ENCODE measurements around the gene CBFB.
"Not testable (repeated sequence)": the region's sequence is repeated elsewhere in the genome, so short reads cannot be mapped to it uniquely, and the experiment has no call there.

The CBFB gene

GRCh38 chr16:67028696-67029253, at the start of gene CBFB:
TSS of gene CBFB (plus strand) at chr16:67029149. CDS start at chr16:67029408, 259 bp downstream.
- Histone ChIP-seq H3K4me3 (ENCODE audit: low read length) (peak within 1 kb of the TSS; percentile 95), H3K9me3 (ENCODE audit: control insufficient read depth, low read length) (no peaks in the 10 kb centered on the region), H3K4me1 (ENCODE audit: control insufficient read depth, insufficient read depth, low read length) (peaks cover 24% of the 10 kb centered on the region), H3K36me3 (ENCODE audit: control insufficient read depth, insufficient read depth, low read length, severe bottlenecking) (no peaks in the 10 kb centered on the region), H3K9ac (ENCODE audit: low read length) (peak within 1 kb of the TSS; percentile 94), H3K27me3 (replicated peaks; ENCODE audit: control insufficient read depth, insufficient read depth, low read length) (no peaks in the 10 kb centered on the region)
- peak; percentile 97 for DNase-seq (ENCODE audit: low read depth)

GRCh38 chr16:66983033-66983432, 45.9 kb upstream of the CBFB start:
- Histone ChIP-seq H3K27me3 (replicated peaks; ENCODE audit: control insufficient read depth, insufficient read depth, low read length) (no peaks in the 10 kb centered on the region), H3K4me1 (ENCODE audit: control insufficient read depth, insufficient read depth, low read length) (peaks cover 7% of the 10 kb centered on the region), H3K9ac (ENCODE audit: low read length) (no peak overlapping the region), H3K36me3 (ENCODE audit: control insufficient read depth, insufficient read depth, low read length, severe bottlenecking) (no peaks in the 10 kb centered on the region), H3K9me3 (ENCODE audit: control insufficient read depth, low read length) (no peaks in the 10 kb centered on the region), H3K4me3 (ENCODE audit: low read length) (no peak overlapping the region)
- no peak for DNase-seq (ENCODE audit: low read depth)

- no peaks in the 10 kb centered on the region for H3K36me3 ChIP-seq (ENCODE audit: control insufficient read depth, insufficient read depth, low read length, severe bottlenecking)
- DNase-seq (ENCODE audit: low read depth): no peak
- H3K9me3 ChIP-seq (ENCODE audit: control insufficient read depth, low read length): no peaks in the 10 kb centered on the region
- no peak overlapping the region for H3K9ac ChIP-seq (ENCODE audit: low read length)
- no peaks in the 10 kb centered on the region for H3K27me3 ChIP-seq (replicated peaks; ENCODE audit: control insufficient read depth, insufficient read depth, low read length)
- H3K4me1 ChIP-seq (ENCODE audit: control insufficient read depth, insufficient read depth, low read length): peaks cover 9% of the 10 kb centered on the region
- H3K4me3 ChIP-seq (ENCODE audit: low read length): no peak overlapping the region
These were observed 44.0 kb upstream of the CBFB start for GRCh38 chr16:66984892-66985311.

GRCh38 chr16:66986559-66986958, 42.4 kb upstream of the CBFB start:
- no peaks in the 10 kb centered on the region for H3K9me3 ChIP-seq (ENCODE audit: control insufficient read depth, low read length)
- H3K9ac ChIP-seq (ENCODE audit: low read length): no peak overlapping the region
- H3K36me3 ChIP-seq (ENCODE audit: control insufficient read depth, insufficient read depth, low read length, severe bottlenecking): no peaks in the 10 kb centered on the region
- no peaks in the 10 kb centered on the region for H3K27me3 ChIP-seq (replicated peaks; ENCODE audit: control insufficient read depth, insufficient read depth, low read length)
- no peak for DNase-seq (ENCODE audit: low read depth)
- H3K4me1 ChIP-seq (ENCODE audit: control insufficient read depth, insufficient read depth, low read length): peaks cover 9% of the 10 kb centered on the region
- H3K4me3 ChIP-seq (ENCODE audit: low read length): no peak overlapping the region

GRCh38 chr16:66988197-66988788, 40.7 kb upstream of the CBFB start, which contains the start of gene CES4A:
TSS of gene CES4A (plus strand) at chr16:66988589. CDS start at chr16:66988773, 184 bp downstream.
- H3K4me1 ChIP-seq (ENCODE audit: control insufficient read depth, insufficient read depth, low read length): peaks cover 9% of the 10 kb centered on the region

GRCh38 chr16:66991545-66992077, 37.3 kb upstream of the CBFB start:
- H3K4me1 ChIP-seq (ENCODE audit: control insufficient read depth, insufficient read depth, low read length): peaks cover 14% of the 10 kb centered on the region
- H3K4me3 ChIP-seq (ENCODE audit: low read length): no peak overlapping the region
- no peaks in the 10 kb centered on the region for H3K9me3 ChIP-seq (ENCODE audit: control insufficient read depth, low read length)
- no peak overlapping the region for H3K9ac ChIP-seq (ENCODE audit: low read length)
- H3K36me3 ChIP-seq (ENCODE audit: control insufficient read depth, insufficient read depth, low read length, severe bottlenecking): no peaks in the 10 kb centered on the region
- DNase-seq (ENCODE audit: low read depth): no peak
- peaks cover 6% of the 10 kb centered on the region for H3K27me3 ChIP-seq (replicated peaks; ENCODE audit: control insufficient read depth, insufficient read depth, low read length)

More at GRCh38 chr16:66988197-66988788, 40.7 kb upstream of the CBFB start, which contains the start of gene CES4A:
- Histone ChIP-seq H3K9ac (ENCODE audit: low read length) (no peak within 1 kb of the TSS), H3K27me3 (replicated peaks; ENCODE audit: control insufficient read depth, insufficient read depth, low read length) (peaks cover 6% of the 10 kb centered on the region), H3K36me3 (ENCODE audit: control insufficient read depth, insufficient read depth, low read length, severe bottlenecking) (no peaks in the 10 kb centered on the region), H3K9me3 (ENCODE audit: control insufficient read depth, low read length) (no peaks in the 10 kb centered on the region), H3K4me3 (ENCODE audit: low read length) (no peak within 1 kb of the TSS)
- DNase-seq (ENCODE audit: low read depth): peak; percentile 62

GRCh38 chr16:66993558-66993957, 35.4 kb upstream of the CBFB start:
- not testable (repeated sequence) for H3K27me3 ChIP-seq (replicated peaks; ENCODE audit: control insufficient read depth, insufficient read depth, low read length); DNase-seq (ENCODE audit: low read depth); H3K9me3 ChIP-seq (ENCODE audit: control insufficient read depth, low read length); H3K36me3 ChIP-seq (ENCODE audit: control insufficient read depth, insufficient read depth, low read length, severe bottlenecking); H3K4me3 ChIP-seq (ENCODE audit: low read length); H3K9ac ChIP-seq (ENCODE audit: low read length)
- H3K4me1 ChIP-seq (ENCODE audit: control insufficient read depth, insufficient read depth, low read length): peaks cover 22% of the 10 kb centered on the region

GRCh38 chr16:66996324-66996982, 32.5 kb upstream of the CBFB start:
- Histone ChIP-seq H3K4me3 (ENCODE audit: low read length) (no peak overlapping the region), H3K9me3 (ENCODE audit: control insufficient read depth, low read length) (no peaks in the 10 kb centered on the region), H3K4me1 (ENCODE audit: control insufficient read depth, insufficient read depth, low read length) (peaks cover 20% of the 10 kb centered on the region), H3K27me3 (replicated peaks; ENCODE audit: control insufficient read depth, insufficient read depth, low read length) (peaks cover 10% of the 10 kb centered on the region), H3K36me3 (ENCODE audit: control insufficient read depth, insufficient read depth, low read length, severe bottlenecking) (no peaks in the 10 kb centered on the region), H3K9ac (ENCODE audit: low read length) (no peak overlapping the region)
- DNase-seq (ENCODE audit: low read depth): peak; percentile 96

- H3K4me1 ChIP-seq (ENCODE audit: control insufficient read depth, insufficient read depth, low read length): peaks cover 20% of the 10 kb centered on the region
- H3K4me3 ChIP-seq (ENCODE audit: low read length): no peak overlapping the region
- no peaks in the 10 kb centered on the region for H3K36me3 ChIP-seq (ENCODE audit: control insufficient read depth, insufficient read depth, low read length, severe bottlenecking)
- H3K9ac ChIP-seq (ENCODE audit: low read length): no peak overlapping the region
- no peaks in the 10 kb centered on the region for H3K9me3 ChIP-seq (ENCODE audit: control insufficient read depth, low read length)
- DNase-seq (ENCODE audit: low read depth): no peak
- peaks cover 13% of the 10 kb centered on the region for H3K27me3 ChIP-seq (replicated peaks; ENCODE audit: control insufficient read depth, insufficient read depth, low read length)
These were observed 32.0 kb upstream of the CBFB start for GRCh38 chr16:66996983-66997358.

- peak; percentile 68 for DNase-seq (ENCODE audit: low read depth)
- Histone ChIP-seq H3K27me3 (replicated peaks; ENCODE audit: control insufficient read depth, insufficient read depth, low read length) (peaks cover 18% of the 10 kb centered on the region), H3K9me3 (ENCODE audit: control insufficient read depth, low read length) (no peaks in the 10 kb centered on the region), H3K9ac (ENCODE audit: low read length) (peak overlapping the region; percentile 64), H3K36me3 (ENCODE audit: control insufficient read depth, insufficient read depth, low read length, severe bottlenecking) (no peaks in the 10 kb centered on the region), H3K4me1 (ENCODE audit: control insufficient read depth, insufficient read depth, low read length) (peaks cover 20% of the 10 kb centered on the region), H3K4me3 (ENCODE audit: low read length) (peak overlapping the region; percentile 76)
These were observed 28.3 kb upstream of the CBFB start for GRCh38 chr16:67000384-67001351.

Measured in adipocyte (in vitro differentiated cells).